ENCODE data around the gene RPL18. TPM values are rescaled to one million over a fixed set of nuclear protein-coding genes. Genes with fewer than 3 reads are reported as not detected.

The RPL18 gene
- total RNA-seq, 1 experiment from 2014 or later: 1,812 TPM

DNA sequence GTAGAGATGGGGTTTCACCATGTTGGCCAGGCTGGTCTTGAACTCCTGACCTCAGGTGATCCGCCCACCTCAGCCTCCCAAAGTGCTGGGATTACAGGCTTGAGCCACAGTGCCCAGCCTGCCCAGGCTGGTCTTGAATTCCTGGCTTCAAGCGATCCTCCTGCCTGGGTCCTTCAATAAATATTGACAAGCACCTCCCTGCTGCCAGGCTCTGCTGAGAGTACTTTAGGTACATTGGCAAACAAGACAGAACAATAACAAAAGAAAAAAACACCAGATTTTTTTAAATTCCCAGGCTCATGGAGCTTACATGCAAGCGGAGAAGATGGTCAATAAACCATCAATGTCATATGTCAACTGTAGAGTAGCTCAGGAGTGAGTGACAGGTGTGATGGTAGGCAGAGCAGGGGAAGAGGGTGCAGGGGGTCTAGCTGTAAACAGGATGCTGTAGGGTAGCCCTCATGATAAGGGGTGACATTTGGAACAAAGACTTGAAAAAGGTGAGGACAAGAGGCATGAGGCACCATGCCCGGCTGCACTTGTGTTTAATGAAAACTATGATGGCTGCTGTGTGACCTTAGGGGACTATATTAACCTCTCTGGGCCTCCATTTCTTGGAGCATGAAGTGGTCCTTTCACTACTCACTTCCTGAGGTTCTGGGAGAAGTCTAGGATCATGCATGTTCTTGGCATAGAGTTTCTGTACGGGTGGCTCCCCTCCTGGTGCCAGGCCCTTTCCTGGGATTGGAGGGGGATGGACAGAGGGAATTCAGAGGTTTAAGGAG lies 47.4 kb downstream of the RPL18 start:
- peaks cover 7% of the 10 kb centered on the region for H3K36me3 Mint-ChIP-seq (ENCODE audit: insufficient read depth, unreplicated experiment)
- no peaks in the 10 kb centered on the region for H3K9me3 Mint-ChIP-seq (ENCODE audit: unreplicated experiment)
- H3K27ac Mint-ChIP-seq (ENCODE audit: unreplicated experiment): peak overlapping the region; percentile 67
- no peaks in the 10 kb centered on the region for H3K9me3 ChIP-seq
- no TSS peak for BruUV-seq (replicated peaks)
- DNase-seq: peak; percentile 64 to 74
- intact Hi-C loops (cut with micrococcal nuclease; ENCODE audit: unreplicated experiment): loop anchor here (1.0 kb wide), 1 partner anchor 13 kb away; no protein-coding TSS in a partner anchor
- CTCF ChIA-PET: interaction anchor here (0.6 to 0.8 kb wide), 3 partner anchors 17 to 126 kb away, joined by 3 to 6 read pairs (median 3); partner anchors contain the start of gene GRWD1
- H3K4me3 Mint-ChIP-seq (ENCODE audit: unreplicated experiment): no peak overlapping the region
- H3K4me1 Mint-ChIP-seq (ENCODE audit: low read depth, unreplicated experiment): peaks cover 23% of the 10 kb centered on the region
- peaks cover 31% of the 10 kb centered on the region for H3K4me1 ChIP-seq
- no peaks in the 10 kb centered on the region for H3K36me3 ChIP-seq (ENCODE audit: control insufficient read depth, insufficient read depth, low read length)
- TF ChIP-seq, protein P1, sequence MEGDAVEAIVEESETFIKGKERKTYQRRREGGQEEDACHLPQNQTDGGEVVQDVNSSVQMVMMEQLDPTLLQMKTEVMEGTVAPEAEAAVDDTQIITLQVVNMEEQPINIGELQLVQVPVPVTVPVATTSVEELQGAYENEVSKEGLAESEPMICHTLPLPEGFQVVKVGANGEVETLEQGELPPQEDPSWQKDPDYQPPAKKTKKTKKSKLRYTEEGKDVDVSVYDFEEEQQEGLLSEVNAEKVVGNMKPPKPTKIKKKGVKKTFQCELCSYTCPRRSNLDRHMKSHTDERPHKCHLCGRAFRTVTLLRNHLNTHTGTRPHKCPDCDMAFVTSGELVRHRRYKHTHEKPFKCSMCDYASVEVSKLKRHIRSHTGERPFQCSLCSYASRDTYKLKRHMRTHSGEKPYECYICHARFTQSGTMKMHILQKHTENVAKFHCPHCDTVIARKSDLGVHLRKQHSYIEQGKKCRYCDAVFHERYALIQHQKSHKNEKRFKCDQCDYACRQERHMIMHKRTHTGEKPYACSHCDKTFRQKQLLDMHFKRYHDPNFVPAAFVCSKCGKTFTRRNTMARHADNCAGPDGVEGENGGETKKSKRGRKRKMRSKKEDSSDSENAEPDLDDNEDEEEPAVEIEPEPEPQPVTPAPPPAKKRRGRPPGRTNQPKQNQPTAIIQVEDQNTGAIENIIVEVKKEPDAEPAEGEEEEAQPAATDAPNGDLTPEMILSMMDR (IDR thresholded peaks at IDR 0.05; ENCODE audit: insufficient read depth in 1 of 2, low read depth in 1 of 2, low read length in 1 of 2, severe bottlenecking in 1 of 2, unreplicated experiment in 1 of 2): no peak
- no peaks in the 10 kb centered on the region for H3K27me3 Mint-ChIP-seq (ENCODE audit: insufficient read depth, unreplicated experiment)
- POLR2A ChIA-PET: interaction anchor here (0.9 kb wide), 1 partner anchor 18 kb away, joined by 6 read pairs; no protein-coding TSS in a partner anchor
- H3K4me3 ChIP-seq (ENCODE audit: low read depth, low read length): no peak overlapping the region
- H3K27me3 ChIP-seq (replicated peaks; ENCODE audit: control insufficient read depth, insufficient read depth, low read length): no peaks in the 10 kb centered on the region

DNA sequence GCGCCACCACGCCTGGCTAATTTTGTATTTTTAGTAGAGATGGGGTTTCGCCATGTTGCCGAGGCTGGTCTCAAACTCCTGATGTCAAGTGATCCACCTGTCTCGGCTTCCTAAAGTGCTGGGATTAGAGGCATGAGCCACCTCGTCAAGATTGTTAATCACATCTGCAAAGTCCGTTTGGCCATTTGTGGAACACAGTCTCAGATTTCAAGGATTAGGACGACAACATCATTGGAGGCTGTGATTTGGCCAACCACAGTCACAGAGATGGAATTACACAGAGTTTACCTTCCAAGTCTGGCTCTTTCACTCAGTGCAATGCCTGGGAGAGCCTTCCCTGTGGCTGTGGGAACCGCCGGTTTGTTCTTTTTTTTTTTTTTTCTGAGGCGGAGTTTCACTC lies 49.2 kb downstream of the RPL18 start:
- H3K4me3 ChIP-seq (ENCODE audit: low read depth, low read length): no peak overlapping the region
- BruUV-seq (replicated peaks): no TSS peak
- H3K9me3 ChIP-seq: no peaks in the 10 kb centered on the region
- peaks cover 47% of the 10 kb centered on the region for H3K4me1 ChIP-seq
- no peak for DNase-seq
- H3K4me3 Mint-ChIP-seq (ENCODE audit: unreplicated experiment): no peak overlapping the region
- peaks cover 30% of the 10 kb centered on the region for H3K4me1 Mint-ChIP-seq (ENCODE audit: low read depth, unreplicated experiment)
- no peaks in the 10 kb centered on the region for H3K27me3 ChIP-seq (replicated peaks; ENCODE audit: control insufficient read depth, insufficient read depth, low read length)
- no peaks in the 10 kb centered on the region for H3K36me3 ChIP-seq (ENCODE audit: control insufficient read depth, insufficient read depth, low read length)
- H3K27ac Mint-ChIP-seq (ENCODE audit: unreplicated experiment): no peak overlapping the region
- CTCF ChIA-PET: interaction anchor here (0.7 kb wide), 1 partner anchor 80 kb away, joined by 5 read pairs; no protein-coding TSS in a partner anchor
- no peaks in the 10 kb centered on the region for H3K9me3 Mint-ChIP-seq (ENCODE audit: unreplicated experiment)
- H3K27me3 Mint-ChIP-seq (ENCODE audit: insufficient read depth, unreplicated experiment): no peaks in the 10 kb centered on the region
- intact Hi-C loops (cut with micrococcal nuclease; ENCODE audit: unreplicated experiment): no loop called here
- peaks cover 14% of the 10 kb centered on the region for H3K36me3 Mint-ChIP-seq (ENCODE audit: insufficient read depth, unreplicated experiment)
- TF ChIP-seq, protein P1 (IDR thresholded peaks at IDR 0.05; ENCODE audit: insufficient read depth in 1 of 2, low read depth in 1 of 2, low read length in 1 of 2, severe bottlenecking in 1 of 2, unreplicated experiment in 1 of 2): no peak
- POLR2A ChIA-PET: no interaction called here

- Histone ChIP-seq H3K9me3 (no peaks in the 10 kb centered on the region), H3K36me3 (ENCODE audit: control insufficient read depth, insufficient read depth, low read length) (no peaks in the 10 kb centered on the region), H3K4me3 (ENCODE audit: low read depth, low read length) (no peak overlapping the region), H3K27me3 (replicated peaks; ENCODE audit: control insufficient read depth, insufficient read depth, low read length) (no peaks in the 10 kb centered on the region), H3K4me1 (peaks cover 44% of the 10 kb centered on the region)
- H3K27ac Mint-ChIP-seq (ENCODE audit: unreplicated experiment): peak overlapping the region; percentile 81
- H3K36me3 Mint-ChIP-seq (ENCODE audit: insufficient read depth, unreplicated experiment): peaks cover 14% of the 10 kb centered on the region
- intact Hi-C loops (cut with micrococcal nuclease; ENCODE audit: unreplicated experiment): no loop called here
- BruUV-seq (replicated peaks): no TSS peak
- no peaks in the 10 kb centered on the region for H3K27me3 Mint-ChIP-seq (ENCODE audit: insufficient read depth, unreplicated experiment)
- CTCF ChIA-PET: no interaction called here
- peaks cover 33% of the 10 kb centered on the region for H3K4me1 Mint-ChIP-seq (ENCODE audit: low read depth, unreplicated experiment)
- POLR2A ChIA-PET: interaction anchor here (0.5 kb wide), 1 partner anchor 14 kb away, joined by 5 read pairs; no protein-coding TSS in a partner anchor
- no peak overlapping the region for H3K4me3 Mint-ChIP-seq (ENCODE audit: unreplicated experiment)
- TF ChIP-seq, protein P1 (IDR thresholded peaks at IDR 0.05; ENCODE audit: insufficient read depth in 1 of 2, low read depth in 1 of 2, low read length in 1 of 2, severe bottlenecking in 1 of 2, unreplicated experiment in 1 of 2): no peak
- DNase-seq: no peak
- no peaks in the 10 kb centered on the region for H3K9me3 Mint-ChIP-seq (ENCODE audit: unreplicated experiment)
These were observed 50.6 kb downstream of the RPL18 start for GRCh38 chr19:48568345-48568886.

Other genes with a start within 250 kb of the RPL18 start
- gene KDELR1, start 227.6 kb downstream of the RPL18 start, total RNA-seq (2022): 375 and 381 TPM in 2 replicates
- 6.5 and 7.3 TPM in 2 replicates for gene GRIN2D, start 225.5 kb downstream of the RPL18 start, total RNA-seq (2022)
- 77.3 and 77.4 TPM in 2 replicates for gene GRWD1, start 173.2 kb downstream of the RPL18 start, total RNA-seq (2022)
- gene KCNJ14, start 163.6 kb downstream of the RPL18 start, total RNA-seq (2022): 3.6 and 3.9 TPM in 2 replicates
- gene CYTH2, start 149.8 kb downstream of the RPL18 start, total RNA-seq (2022): 74.6 and 81.3 TPM in 2 replicates
- gene LMTK3, start 107.3 kb downstream of the RPL18 start, total RNA-seq (2022): 22.4 and 22.6 TPM in 2 replicates
- 1.00 and 1.4 TPM in 2 replicates for gene SULT2B1, start 67.0 kb downstream of the RPL18 start, total RNA-seq (2022)
- not detected in 2 replicates for gene SPACA4, start 12.4 kb downstream of the RPL18 start, total RNA-seq (2022)
- 5.8 and 6.8 TPM in 2 replicates for gene FAM83E, start 4.1 kb downstream of the RPL18 start, total RNA-seq (2022)
- 134 and 140 TPM in 2 replicates for gene SPHK2, start 328 bp upstream of the RPL18 start, total RNA-seq (2022)
- gene DBP, start 18.2 kb upstream of the RPL18 start, total RNA-seq (2022): 17.4 and 17.7 TPM in 2 replicates
- gene CA11, start 27.0 kb upstream of the RPL18 start, total RNA-seq (2022): 10.5 and 15.9 TPM in 2 replicates
- 0.12 and 0.34 TPM in 2 replicates for gene NTN5, start 53.8 kb upstream of the RPL18 start, total RNA-seq (2022)
- 13.5 and 16.3 TPM in 2 replicates for gene FUT2, start 76.8 kb upstream of the RPL18 start, total RNA-seq (2022)
- gene MAMSTR, start 100.5 kb upstream of the RPL18 start, total RNA-seq (2022): 1.7 and 1.9 TPM in 2 replicates
- 5.4 and 5.9 TPM in 2 replicates for gene RASIP1, start 121.4 kb upstream of the RPL18 start, total RNA-seq (2022)
- gene IZUMO1, start 127.7 kb upstream of the RPL18 start, total RNA-seq (2022): 8.9 and 10.3 TPM in 2 replicates
- gene FUT1, start 133.5 kb upstream of the RPL18 start, total RNA-seq (2022): 26.1 and 30.5 TPM in 2 replicates
- gene FGF21, start 136.3 kb upstream of the RPL18 start, total RNA-seq (2022): 1.9 and 3.0 TPM in 2 replicates
- gene BCAT2, start 191.9 kb upstream of the RPL18 start, total RNA-seq (2022): 106 and 109 TPM in 2 replicates
- gene HSD17B14, start 217.3 kb upstream of the RPL18 start, total RNA-seq (2022): 27.8 and 30.8 TPM in 2 replicates
- gene PLEKHA4, start 249.4 kb upstream of the RPL18 start, total RNA-seq (2022): 3.9 and 5.6 TPM in 2 replicates

All from Caco-2 (cell line).